LNCaP clone FGC (cell line): ENCODE measurements around the gene ZFAND3.
"Not testable (repeated sequence)": the region's sequence is repeated elsewhere in the genome, so short reads cannot be mapped to it uniquely, and the experiment has no call there.

ENCODE experiments used
- DNase-seq: peaks from one replicate; pipeline ENCODE4 v3.0.0-alpha.2; 2011; ENCODE audit warnings: low read depth
- H3K4me3 ChIP-seq: 2 replicates; pipeline ENCODE4 v1.5.1; 2011; ENCODE audit warnings: mild to moderate bottlenecking, low read depth, low read length, control low read depth
- TF ChIP-seq, protein P1 (sequence below): IDR thresholded peaks from 2 replicates; pipeline ENCODE4 v1.5.1; 2012; ENCODE audit warnings: mild to moderate bottlenecking; ENCODE audit not compliant: control insufficient read depth, insufficient read depth; ENCODE audit errors: extremely low read depth

ZFAND3 gene

DNA sequence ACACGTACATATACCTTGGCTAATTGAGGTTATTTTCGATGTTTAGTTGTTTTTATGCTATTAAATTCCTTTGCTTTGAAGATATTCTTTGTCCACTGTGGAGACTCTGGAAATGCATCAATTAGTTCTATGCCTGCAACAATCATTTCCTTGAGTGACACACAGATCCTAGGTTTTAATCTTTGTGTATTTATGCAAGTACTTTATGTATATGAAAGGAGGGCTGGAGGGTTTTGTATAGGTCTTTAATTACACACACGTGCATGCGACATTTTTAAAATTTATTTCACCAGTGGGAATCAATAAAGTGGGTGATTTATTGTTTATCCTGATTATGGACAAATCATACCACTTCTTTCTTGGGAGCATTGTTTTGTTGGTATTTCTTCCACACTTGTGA is 57.3 kb downstream of the ZFAND3 start:
- no peak overlapping the region for H3K4me3 ChIP-seq
- DNase-seq: no peak
- TF ChIP-seq, protein P1, sequence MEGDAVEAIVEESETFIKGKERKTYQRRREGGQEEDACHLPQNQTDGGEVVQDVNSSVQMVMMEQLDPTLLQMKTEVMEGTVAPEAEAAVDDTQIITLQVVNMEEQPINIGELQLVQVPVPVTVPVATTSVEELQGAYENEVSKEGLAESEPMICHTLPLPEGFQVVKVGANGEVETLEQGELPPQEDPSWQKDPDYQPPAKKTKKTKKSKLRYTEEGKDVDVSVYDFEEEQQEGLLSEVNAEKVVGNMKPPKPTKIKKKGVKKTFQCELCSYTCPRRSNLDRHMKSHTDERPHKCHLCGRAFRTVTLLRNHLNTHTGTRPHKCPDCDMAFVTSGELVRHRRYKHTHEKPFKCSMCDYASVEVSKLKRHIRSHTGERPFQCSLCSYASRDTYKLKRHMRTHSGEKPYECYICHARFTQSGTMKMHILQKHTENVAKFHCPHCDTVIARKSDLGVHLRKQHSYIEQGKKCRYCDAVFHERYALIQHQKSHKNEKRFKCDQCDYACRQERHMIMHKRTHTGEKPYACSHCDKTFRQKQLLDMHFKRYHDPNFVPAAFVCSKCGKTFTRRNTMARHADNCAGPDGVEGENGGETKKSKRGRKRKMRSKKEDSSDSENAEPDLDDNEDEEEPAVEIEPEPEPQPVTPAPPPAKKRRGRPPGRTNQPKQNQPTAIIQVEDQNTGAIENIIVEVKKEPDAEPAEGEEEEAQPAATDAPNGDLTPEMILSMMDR: no peak

DNA sequence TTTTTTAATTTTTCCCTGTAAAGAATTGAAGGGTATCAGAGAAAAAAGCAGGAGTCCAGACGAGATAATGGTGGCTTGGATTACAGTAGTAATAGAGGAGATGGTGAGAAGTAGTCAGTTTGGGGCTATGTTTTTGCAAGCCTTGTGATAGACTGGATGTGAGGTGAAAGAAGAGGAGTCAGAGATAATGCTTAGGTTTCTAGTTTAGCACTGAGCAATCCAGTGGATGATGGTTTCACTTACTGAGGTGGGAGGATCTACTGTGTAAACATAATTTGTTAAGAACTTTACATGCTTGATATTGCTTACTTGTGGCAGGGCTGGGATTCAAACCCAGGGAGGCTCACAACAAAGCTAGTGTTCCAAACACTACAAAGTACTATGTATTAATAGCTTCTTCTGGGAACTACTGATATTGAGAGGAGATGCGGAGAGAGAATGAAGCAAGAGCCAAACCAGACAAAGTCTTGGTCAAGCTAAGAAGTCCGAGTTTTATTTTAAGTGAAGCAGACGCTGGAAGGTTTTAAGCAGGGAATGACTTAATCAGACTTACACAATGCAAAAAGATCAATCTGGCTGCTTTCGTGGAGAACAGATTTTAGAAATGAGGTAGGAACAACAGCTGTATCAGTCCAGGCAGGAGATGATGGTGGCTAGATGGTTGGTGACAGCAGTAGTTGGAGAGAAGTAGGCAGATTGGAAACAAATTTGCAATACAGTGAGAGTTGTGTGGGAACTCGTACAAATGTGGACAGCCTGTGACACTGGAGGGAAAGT is 58.0 kb downstream of the ZFAND3 start:
- TF ChIP-seq, protein P1: no peak
- H3K4me3 ChIP-seq: no peak overlapping the region
- no peak for DNase-seq

DNA sequence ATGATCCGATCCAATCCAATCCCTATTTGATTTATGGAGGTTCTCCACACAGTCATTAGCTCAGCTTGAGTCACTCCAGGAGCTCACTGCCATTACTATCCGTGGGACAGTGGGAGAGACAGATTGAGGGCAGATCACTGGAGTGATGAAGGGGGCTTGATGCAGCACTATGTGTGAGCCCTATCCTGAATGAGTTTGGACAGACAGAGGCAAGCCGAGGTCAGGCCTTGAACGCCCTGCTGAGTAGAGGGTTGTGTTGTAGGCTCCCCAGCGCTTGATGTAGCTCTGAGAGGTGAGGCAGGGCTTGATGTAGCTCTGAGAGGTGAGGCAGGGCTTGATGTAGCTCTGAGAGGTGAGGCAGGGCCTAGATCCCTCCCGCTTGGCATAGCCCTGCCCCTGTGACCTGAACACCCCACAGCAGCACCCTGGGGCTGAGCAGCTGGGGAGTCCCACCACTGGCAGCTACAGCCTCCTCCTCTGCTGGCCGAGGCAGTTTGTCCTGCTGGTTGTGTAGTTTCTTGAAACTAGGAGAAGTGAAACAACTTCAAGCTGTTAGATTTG is 58.7 kb downstream of the ZFAND3 start:
- no peak overlapping the region for H3K4me3 ChIP-seq
- TF ChIP-seq, protein P1: no peak
- no peak for DNase-seq

DNA sequence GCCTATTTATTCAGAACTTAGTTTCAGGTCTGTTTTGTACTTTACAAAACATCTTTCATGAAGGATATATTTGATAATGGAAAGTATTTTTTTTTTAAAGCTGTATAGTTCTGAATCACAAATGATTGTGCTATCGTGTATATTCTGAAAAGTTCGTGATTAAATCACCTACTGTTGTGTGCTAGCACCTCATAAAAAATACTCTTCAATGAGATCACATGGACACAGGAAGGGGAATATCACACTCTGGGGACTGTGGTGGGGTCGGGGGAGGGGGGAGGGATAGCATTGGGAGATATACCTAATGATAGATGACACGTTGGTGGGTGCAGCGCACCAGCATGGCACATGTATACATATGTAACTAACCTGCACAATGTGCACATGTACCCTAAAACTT is 61.1 kb downstream of the ZFAND3 start:
- DNase-seq, H3K4me3 ChIP-seq: not testable (repeated sequence)

DNA sequence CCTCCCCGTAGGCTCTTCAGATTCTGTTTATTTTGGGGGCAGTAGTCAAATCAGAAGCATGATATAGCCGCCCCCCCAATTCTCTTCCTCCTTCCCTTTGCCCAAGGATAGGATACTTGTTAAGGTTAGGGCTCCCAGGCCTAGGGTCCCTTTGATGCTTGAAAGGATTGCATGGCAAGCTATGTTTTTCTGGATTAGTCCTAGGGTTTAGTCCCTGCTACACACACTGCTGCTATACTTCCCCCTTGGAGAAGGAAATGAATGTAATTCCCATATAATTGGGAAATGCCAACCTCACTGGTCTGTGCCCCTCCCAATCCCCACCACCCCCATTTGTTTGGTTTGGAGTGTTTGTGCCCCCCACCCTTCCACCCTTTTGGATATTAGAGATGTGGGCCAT is 62.8 kb downstream of the ZFAND3 start:
- H3K4me3 ChIP-seq: no peak overlapping the region
- no peak for DNase-seq
- TF ChIP-seq, protein P1: no peak

DNA sequence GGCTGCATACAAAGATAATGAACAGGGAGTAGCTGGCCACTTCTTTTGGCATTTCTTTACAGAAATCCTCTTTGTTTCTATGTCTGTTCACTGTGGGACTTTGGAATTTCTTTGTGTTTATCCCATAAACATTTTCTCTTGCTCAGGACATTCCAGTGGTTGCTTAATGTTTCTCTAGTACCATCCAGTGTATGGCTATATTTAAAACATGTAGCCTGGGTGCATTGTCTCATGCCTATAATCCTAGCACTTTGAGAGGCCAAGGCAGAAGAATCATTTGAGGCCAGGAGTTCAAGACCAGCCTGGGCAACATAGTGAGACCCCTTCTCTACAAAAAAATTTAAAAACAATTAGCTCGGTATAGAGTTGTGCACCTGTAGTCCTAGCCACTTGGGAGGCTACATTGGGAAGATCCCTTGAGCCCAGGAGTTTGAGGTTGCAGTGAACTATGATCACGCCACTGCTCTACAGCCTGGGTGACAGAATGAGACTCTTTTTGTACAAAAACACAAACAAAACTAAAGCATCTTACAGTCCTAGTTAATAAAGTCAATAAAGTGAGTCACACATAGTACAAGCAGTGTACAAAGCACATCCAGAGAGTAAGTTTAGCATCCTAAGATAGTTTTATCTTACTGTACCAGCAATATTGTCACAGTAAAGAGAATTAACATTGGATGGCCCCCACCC is 63.3 kb downstream of the ZFAND3 start:
- TF ChIP-seq, protein P1: no peak
- no peak for DNase-seq
- H3K4me3 ChIP-seq: no peak overlapping the region

DNA sequence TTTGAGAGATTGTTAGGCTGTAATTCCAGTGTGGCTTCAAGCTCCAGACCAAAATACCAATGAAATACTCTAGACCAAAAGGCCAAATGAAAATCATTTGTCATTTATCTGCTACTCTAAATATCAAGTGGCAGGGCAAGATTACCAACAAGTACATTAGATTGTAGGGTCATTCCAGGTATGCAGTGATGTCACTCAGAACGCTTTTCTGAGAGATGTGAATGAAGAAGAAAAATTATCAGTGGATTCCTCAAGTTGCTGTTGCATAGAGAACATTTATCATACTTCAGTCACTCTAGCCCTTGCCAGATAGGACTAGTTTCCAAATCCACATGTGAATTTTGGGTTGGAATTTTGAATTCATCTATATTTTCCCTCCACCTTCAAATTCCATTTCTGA is 65.0 kb downstream of the ZFAND3 start:
- TF ChIP-seq, protein P1: no peak
- H3K4me3 ChIP-seq: no peak overlapping the region
- no peak for DNase-seq
